ENCODE data around the gene HPX.

- no peak for TF ChIP-seq CTCF (IDR thresholded peaks at IDR 0.05; ENCODE audit: low read depth, low read length)
- TF ChIP-seq EZH2phosphoT487 (IDR thresholded peaks at IDR 0.05; ENCODE audit: low read depth), result no peak
These were observed 32.1 kb upstream of the HPX start for GRCh38 chr11:6472934-6473333.
